ENCODE results near the gene EIF4E3.

GRCh38 chr3:71725271-71725991, at the start of gene EIF4E3:
- TF ChIP-seq ZFP62 (CRISPR knock-in tag; IDR thresholded peaks at IDR 0.05) (no peak), MEF2D (CRISPR knock-in tag; IDR thresholded peaks at IDR 0.05) (no peak), ZNF704 (CRISPR knock-in tag; IDR thresholded peaks at IDR 0.05; ENCODE audit: borderline replicate concordance) (no peak), HNF4G (IDR thresholded peaks at IDR 0.05; ENCODE audit: borderline replicate concordance, low read depth, low read length) (no peak), HNF4G (CRISPR knock-in tag; IDR thresholded peaks at IDR 0.05; ENCODE audit: borderline replicate concordance, low read depth) (no peak), ZFP36 (IDR thresholded peaks at IDR 0.05; ENCODE audit: borderline replicate concordance, low read depth, low read length, partially characterized antibody) (no peak), TCF7 (IDR thresholded peaks at IDR 0.05; ENCODE audit: low read depth) (no peak), ZNF512 (CRISPR knock-in tag; IDR thresholded peaks at IDR 0.05) (no peak), ZNF749 (CRISPR knock-in tag; IDR thresholded peaks at IDR 0.05; ENCODE audit: borderline replicate concordance) (no peak), JARID2 (CRISPR knock-in tag; IDR thresholded peaks at IDR 0.05; ENCODE audit: insufficient replicate concordance) (no peak), RAD21 (CRISPR knock-in tag; IDR thresholded peaks at IDR 0.05) (no peak), CTCF (CRISPR knock-in tag; IDR thresholded peaks at IDR 0.05) (no peak), TEF (CRISPR knock-in tag; IDR thresholded peaks at IDR 0.05) (no peak), REST (IDR thresholded peaks at IDR 0.05; ENCODE audit: borderline replicate concordance in 1 of 2, low read depth in 1 of 2, low read length in 2 of 2) (no peak)

All from HepG2 (cell line).